Activated T-cell treated with anti-CD3 and anti-CD28 coated beads, Interleukin-2, amount 50 U/mL, for 72 hours (primary cell): ENCODE data around the gene ASRGL1. TPM values are rescaled to one million over a fixed set of nuclear protein-coding genes. Genes with fewer than 3 reads are reported as not detected.
A peak's percentile ranks its signal among the peaks of the same experiment; 100 is the strongest.

ENCODE experiments used
- ATAC-seq, 2 donors: fragments of 150-1000 bp; cut with Tn5 transposase; replicated peaks in 1 of 2; 2 replicates each; pipeline ENCODE4 v1.10.0; 2021; ENCODE audit warnings: moderate library complexity in 2 of 2, mild to moderate bottlenecking in 1 of 2
- DNase-seq, 2 donors: peaks; one replicate each; pipeline ENCODE4 v3.0.0; 2021 to 2022; ENCODE audit warnings: mixed read lengths in 1 of 2
- H3K27ac Mint-ChIP-seq: one replicate; pipeline ENCODE4 v1.8.0; 2022; ENCODE audit warnings: mild to moderate bottlenecking, moderate library complexity, mixed read lengths
- H3K27me3 Mint-ChIP-seq: one replicate; pipeline ENCODE4 v1.8.0; 2022; ENCODE audit warnings: low read depth, mixed read lengths
- H3K36me3 Mint-ChIP-seq, 2 donors: one replicate each; pipeline ENCODE4 v1.8.0; 2022; ENCODE audit warnings: mixed read lengths in 2 of 2, mild to moderate bottlenecking in 1 of 2; ENCODE audit not compliant: insufficient read depth in 2 of 2
- H3K4me1 Mint-ChIP-seq: one replicate; pipeline ENCODE4 v1.8.0; 2022; ENCODE audit warnings: low read depth, mixed read lengths
- H3K4me3 Mint-ChIP-seq, 2 donors: one replicate each; pipeline ENCODE4 v1.8.0; 2022; ENCODE audit warnings: mild to moderate bottlenecking in 2 of 2, mixed read lengths in 2 of 2, moderate library complexity in 2 of 2
- H3K9me3 Mint-ChIP-seq, 2 donors: one replicate each; pipeline ENCODE4 v1.8.0; 2022; ENCODE audit warnings: mixed read lengths in 2 of 2
- total RNA-seq, 2 donors: library from RNA; stranded (reverse); gene quantifications; one replicate each; pipeline ENCODE4 v1.2.3, GENCODE V29; 2022

Gene ASRGL1
- total RNA-seq, 2 donors from 2014 or later = 5.1 to 8.8 TPM

GRCh38 chr11:62390722-62391121, 53.5 kb downstream of the ASRGL1 start:
- H3K27me3 Mint-ChIP-seq = no peaks in the 10 kb centered on the region
- H3K9me3 Mint-ChIP-seq = no peaks in the 10 kb centered on the region
- no peaks in the 10 kb centered on the region for H3K36me3 Mint-ChIP-seq
- DNase-seq = no peak
- H3K4me3 Mint-ChIP-seq = no peak overlapping the region
- ATAC-seq = no peak
- H3K4me1 Mint-ChIP-seq = peaks cover 14% of the 10 kb centered on the region
- H3K27ac Mint-ChIP-seq = no peak overlapping the region

GRCh38 chr11:62391642-62392425, 54.6 kb downstream of the ASRGL1 start:
- H3K4me3 Mint-ChIP-seq = no peak overlapping the region
- H3K4me1 Mint-ChIP-seq = peaks cover 8% of the 10 kb centered on the region
- no peak for DNase-seq
- no peak overlapping the region for H3K27ac Mint-ChIP-seq
- no peaks in the 10 kb centered on the region for H3K36me3 Mint-ChIP-seq
- no peak for ATAC-seq
- no peaks in the 10 kb centered on the region for H3K27me3 Mint-ChIP-seq
- H3K9me3 Mint-ChIP-seq = no peaks in the 10 kb centered on the region

GRCh38 chr11:62392506-62392905, 55.3 kb downstream of the ASRGL1 start:
- peaks cover 6% of the 10 kb centered on the region for H3K4me1 Mint-ChIP-seq
- H3K27me3 Mint-ChIP-seq = no peaks in the 10 kb centered on the region
- DNase-seq (no peak), ATAC-seq (no peak)
- H3K9me3 Mint-ChIP-seq = no peaks in the 10 kb centered on the region
- H3K27ac Mint-ChIP-seq = no peak overlapping the region
- H3K36me3 Mint-ChIP-seq = no peaks in the 10 kb centered on the region
- H3K4me3 Mint-ChIP-seq = no peak overlapping the region

GRCh38 chr11:62393061-62393611, 55.9 kb downstream of the ASRGL1 start:
- Mint-ChIP-seq H3K9me3 (no peaks in the 10 kb centered on the region), H3K36me3 (no peaks in the 10 kb centered on the region), H3K27ac (no peak overlapping the region), H3K27me3 (no peaks in the 10 kb centered on the region), H3K4me3 (no peak overlapping the region), H3K4me1 (peaks cover 7% of the 10 kb centered on the region)
- peak; percentile 62 to 64 for ATAC-seq
- DNase-seq = peak in 1 of 2 donors; percentile 33

- Mint-ChIP-seq H3K9me3 (no peaks in the 10 kb centered on the region), H3K27ac (no peak overlapping the region), H3K4me1 (peaks cover 13% of the 10 kb centered on the region), H3K36me3 (no peaks in the 10 kb centered on the region), H3K27me3 (no peaks in the 10 kb centered on the region), H3K4me3 (no peak overlapping the region)
- ATAC-seq (no peak), DNase-seq (no peak)
Observed at GRCh38 chr11:62393735-62394134, 56.5 kb downstream of the ASRGL1 start.

- no peak overlapping the region for H3K4me3 Mint-ChIP-seq
- H3K27me3 Mint-ChIP-seq = no peaks in the 10 kb centered on the region
- no peaks in the 10 kb centered on the region for H3K9me3 Mint-ChIP-seq
- ATAC-seq = peak; percentile 79 to 82
- H3K27ac Mint-ChIP-seq = peak overlapping the region; percentile 60
- DNase-seq = peak; percentile 42 to 55
- H3K4me1 Mint-ChIP-seq = peaks cover 26% of the 10 kb centered on the region
- H3K36me3 Mint-ChIP-seq = no peaks in the 10 kb centered on the region
Observed at GRCh38 chr11:62394825-62395538, 57.7 kb downstream of the ASRGL1 start.

- no peaks in the 10 kb centered on the region for H3K9me3 Mint-ChIP-seq
- H3K4me1 Mint-ChIP-seq = peaks cover 32% of the 10 kb centered on the region
- DNase-seq = no peak
- H3K36me3 Mint-ChIP-seq = no peaks in the 10 kb centered on the region
- H3K4me3 Mint-ChIP-seq = no peak overlapping the region
- H3K27me3 Mint-ChIP-seq = no peaks in the 10 kb centered on the region
- no peak overlapping the region for H3K27ac Mint-ChIP-seq
- no peak for ATAC-seq
Observed at GRCh38 chr11:62395885-62396551, 58.8 kb downstream of the ASRGL1 start.

- no peak for ATAC-seq
- H3K27me3 Mint-ChIP-seq = no peaks in the 10 kb centered on the region
- H3K9me3 Mint-ChIP-seq = no peaks in the 10 kb centered on the region
- H3K4me3 Mint-ChIP-seq = no peak overlapping the region
- H3K27ac Mint-ChIP-seq = no peak overlapping the region
- H3K4me1 Mint-ChIP-seq = peaks cover 52% of the 10 kb centered on the region
- no peak for DNase-seq
- H3K36me3 Mint-ChIP-seq = no peaks in the 10 kb centered on the region
Observed at GRCh38 chr11:62398011-62398994, 61.1 kb downstream of the ASRGL1 start.

GRCh38 chr11:62399172-62399877, 62.1 kb downstream of the ASRGL1 start:
- Mint-ChIP-seq H3K9me3 (no peaks in the 10 kb centered on the region), H3K27ac (peak overlapping the region; percentile 68), H3K4me1 (peaks cover 52% of the 10 kb centered on the region), H3K36me3 (no peaks in the 10 kb centered on the region), H3K27me3 (no peaks in the 10 kb centered on the region), H3K4me3 (peak overlapping the region in 1 of 2 donors; percentile 19)
- ATAC-seq = no peak
- DNase-seq = no peak

- no peaks in the 10 kb centered on the region for H3K36me3 Mint-ChIP-seq
- no peak overlapping the region for H3K4me3 Mint-ChIP-seq
- peaks cover 49% of the 10 kb centered on the region for H3K4me1 Mint-ChIP-seq
- no peaks in the 10 kb centered on the region for H3K9me3 Mint-ChIP-seq
- no peak for DNase-seq
- peak overlapping the region; percentile 68 for H3K27ac Mint-ChIP-seq
- no peaks in the 10 kb centered on the region for H3K27me3 Mint-ChIP-seq
- no peak for ATAC-seq
Observed at GRCh38 chr11:62399878-62400266, 62.6 kb downstream of the ASRGL1 start.

- Mint-ChIP-seq H3K4me1 (peaks cover 46% of the 10 kb centered on the region), H3K9me3 (no peaks in the 10 kb centered on the region), H3K36me3 (no peaks in the 10 kb centered on the region), H3K27me3 (no peaks in the 10 kb centered on the region), H3K4me3 (no peak overlapping the region), H3K27ac (peak overlapping the region; percentile 63)
- no peak for ATAC-seq
- DNase-seq = no peak
Observed at GRCh38 chr11:62400281-62400680, 63.0 kb downstream of the ASRGL1 start.

- ATAC-seq (no peak), DNase-seq (no peak)
- peak overlapping the region; percentile 68 to 81 for H3K4me3 Mint-ChIP-seq
- peaks cover 46% of the 10 kb centered on the region for H3K4me1 Mint-ChIP-seq
- H3K27me3 Mint-ChIP-seq = no peaks in the 10 kb centered on the region
- H3K27ac Mint-ChIP-seq = peak overlapping the region; percentile 63
- no peaks in the 10 kb centered on the region for H3K36me3 Mint-ChIP-seq
- no peaks in the 10 kb centered on the region for H3K9me3 Mint-ChIP-seq
Observed at GRCh38 chr11:62400760-62401159, 63.5 kb downstream of the ASRGL1 start.
